ENCODE data around the gene GPC1.
A peak's percentile ranks its signal among the peaks of the same experiment; 100 is the strongest.

The GPC1 gene

DNA sequence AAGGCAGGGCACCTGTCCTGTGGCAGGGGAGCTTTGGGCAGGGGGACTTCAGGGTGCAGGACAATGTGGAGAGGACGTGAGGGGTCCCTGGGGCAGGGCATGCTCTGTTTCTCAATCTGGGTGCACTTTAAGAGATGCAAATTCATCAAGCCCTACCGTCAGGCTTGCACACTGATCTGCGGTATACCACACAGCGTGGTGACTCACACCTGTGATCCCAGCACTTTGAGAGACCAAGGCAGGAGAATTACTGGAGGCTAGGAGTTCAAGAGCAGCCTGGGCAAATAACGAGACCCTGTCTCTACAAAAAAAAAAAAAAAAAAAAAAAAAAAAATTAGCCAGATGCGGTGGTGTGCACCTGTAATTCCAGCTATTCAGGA, 10.2 kb upstream of the GPC1 start:
- H3K4me1 ChIP-seq, result no peaks in the 10 kb centered on the region
- no peak overlapping the region for H3K27ac ChIP-seq
- peaks cover 0 to 15% (median 11%) of the 10 kb centered on the region in 3 donors for H3K9me3 ChIP-seq
- H3K36me3 ChIP-seq, result peaks cover 0 to 5% (median 0%) of the 10 kb centered on the region in 3 donors
- no peak for DNase-seq
- TF ChIP-seq, protein P1, sequence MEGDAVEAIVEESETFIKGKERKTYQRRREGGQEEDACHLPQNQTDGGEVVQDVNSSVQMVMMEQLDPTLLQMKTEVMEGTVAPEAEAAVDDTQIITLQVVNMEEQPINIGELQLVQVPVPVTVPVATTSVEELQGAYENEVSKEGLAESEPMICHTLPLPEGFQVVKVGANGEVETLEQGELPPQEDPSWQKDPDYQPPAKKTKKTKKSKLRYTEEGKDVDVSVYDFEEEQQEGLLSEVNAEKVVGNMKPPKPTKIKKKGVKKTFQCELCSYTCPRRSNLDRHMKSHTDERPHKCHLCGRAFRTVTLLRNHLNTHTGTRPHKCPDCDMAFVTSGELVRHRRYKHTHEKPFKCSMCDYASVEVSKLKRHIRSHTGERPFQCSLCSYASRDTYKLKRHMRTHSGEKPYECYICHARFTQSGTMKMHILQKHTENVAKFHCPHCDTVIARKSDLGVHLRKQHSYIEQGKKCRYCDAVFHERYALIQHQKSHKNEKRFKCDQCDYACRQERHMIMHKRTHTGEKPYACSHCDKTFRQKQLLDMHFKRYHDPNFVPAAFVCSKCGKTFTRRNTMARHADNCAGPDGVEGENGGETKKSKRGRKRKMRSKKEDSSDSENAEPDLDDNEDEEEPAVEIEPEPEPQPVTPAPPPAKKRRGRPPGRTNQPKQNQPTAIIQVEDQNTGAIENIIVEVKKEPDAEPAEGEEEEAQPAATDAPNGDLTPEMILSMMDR (IDR thresholded peaks at IDR 0.05), result no peak
- H3K27me3 ChIP-seq, result no peaks in the 10 kb centered on the region
- intact Hi-C loops (cut with DNase I; ENCODE audit: low total_unique reads), result no loop called here
- no peak overlapping the region for H3K4me3 ChIP-seq

- no peaks in the 10 kb centered on the region for H3K4me1 ChIP-seq
- intact Hi-C loops (cut with DNase I; ENCODE audit: low total_unique reads), result no loop called here
- H3K4me3 ChIP-seq, result no peak overlapping the region
- DNase-seq, result no peak
- TF ChIP-seq, protein P1 (IDR thresholded peaks at IDR 0.05), result no peak
- H3K27me3 ChIP-seq, result no peaks in the 10 kb centered on the region
- H3K27ac ChIP-seq, result no peak overlapping the region
- peaks cover 0 to 5% (median 0%) of the 10 kb centered on the region in 3 donors for H3K36me3 ChIP-seq
- peaks cover 0 to 12% (median 11%) of the 10 kb centered on the region in 3 donors for H3K9me3 ChIP-seq
These were observed 9.8 kb upstream of the GPC1 start for GRCh38 chr2:240425697-240426096.

DNA sequence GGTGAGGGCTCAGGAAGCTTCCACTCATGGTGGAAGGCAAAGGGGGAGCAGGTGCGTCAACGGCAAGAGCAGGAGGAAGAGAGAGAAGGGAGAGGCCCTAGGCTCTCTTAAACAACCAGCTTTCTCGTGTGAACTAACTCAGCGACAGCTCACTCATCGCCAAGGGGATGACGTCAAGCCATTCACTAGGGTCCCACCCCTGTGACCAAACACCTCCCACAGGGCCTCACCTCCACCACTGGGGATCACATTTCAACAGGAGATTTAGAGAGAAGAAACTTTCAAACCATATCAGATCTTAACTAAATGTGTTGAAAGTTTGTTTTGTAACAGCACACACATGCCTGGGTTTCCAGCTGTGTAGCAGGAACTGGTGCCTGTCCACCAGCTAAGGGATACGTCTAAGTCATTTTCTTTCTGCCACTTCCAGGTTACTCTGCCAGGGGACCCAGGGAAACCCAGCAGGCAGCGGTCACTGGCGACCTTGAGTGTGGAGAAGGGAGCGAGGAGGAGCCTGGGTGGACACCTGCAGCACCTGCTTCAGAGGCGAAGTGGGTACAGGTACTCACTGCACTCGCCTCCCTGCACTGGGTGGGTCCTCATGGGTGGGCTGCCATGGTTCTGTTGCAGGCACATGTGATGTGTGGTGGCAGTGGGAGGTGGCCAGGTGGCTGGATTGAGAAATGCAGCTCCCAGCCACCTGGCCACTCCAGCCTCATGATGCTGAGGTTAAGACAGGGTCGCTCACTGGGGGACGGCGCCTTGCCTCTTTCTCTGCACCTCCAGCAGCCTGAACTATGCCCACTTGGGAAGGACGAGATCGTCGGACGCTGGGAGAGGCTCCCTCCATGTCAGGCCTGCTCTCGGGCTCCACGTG, 8.4 kb upstream of the GPC1 start:
- intact Hi-C loops (cut with DNase I; ENCODE audit: low total_unique reads), result no loop called here
- Histone ChIP-seq H3K36me3 (no peaks in the 10 kb centered on the region), H3K9me3 (no peaks in the 10 kb centered on the region), H3K4me1 (no peaks in the 10 kb centered on the region), H3K27ac (no peak overlapping the region), H3K4me3 (no peak overlapping the region), H3K27me3 (no peaks in the 10 kb centered on the region)
- TF ChIP-seq, protein P1 (IDR thresholded peaks at IDR 0.05), result no peak
- peak in 1 of 2 donors; percentile 59 for DNase-seq

GRCh38 chr2:240427729-240428128, 7.7 kb upstream of the GPC1 start:
- no peak overlapping the region for H3K27ac ChIP-seq
- DNase-seq, result no peak
- intact Hi-C loops (cut with DNase I; ENCODE audit: low total_unique reads), result no loop called here

DNA sequence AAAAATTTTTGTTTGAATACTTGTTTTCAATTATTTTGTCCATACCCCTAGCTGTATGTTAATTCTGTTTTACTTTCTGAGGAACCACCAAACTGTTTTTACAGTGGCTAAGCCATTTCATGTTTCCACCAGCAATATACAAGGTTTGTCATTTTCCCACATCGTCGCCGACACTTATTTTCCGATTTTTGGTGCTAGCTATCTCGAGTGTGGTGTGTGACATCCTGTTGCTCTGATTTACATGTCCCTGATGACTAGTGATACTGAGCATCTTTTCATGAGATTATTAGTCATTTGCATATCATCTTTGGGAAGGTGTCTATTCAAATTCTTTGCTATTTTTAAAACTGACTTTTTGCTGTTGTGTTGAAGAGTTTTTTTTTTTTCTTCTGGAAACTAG, 7.2 kb upstream of the GPC1 start:
- no peak overlapping the region for H3K4me3 ChIP-seq
- no peaks in the 10 kb centered on the region for H3K27me3 ChIP-seq
- no peaks in the 10 kb centered on the region for H3K9me3 ChIP-seq
- H3K4me1 ChIP-seq, result no peaks in the 10 kb centered on the region
- no peaks in the 10 kb centered on the region for H3K36me3 ChIP-seq
- intact Hi-C loops (cut with DNase I; ENCODE audit: low total_unique reads), result no loop called here
- TF ChIP-seq, protein P1 (IDR thresholded peaks at IDR 0.05), result no peak
- DNase-seq, result no peak
- H3K27ac ChIP-seq, result no peak overlapping the region

More at GRCh38 chr2:240427729-240428128, 7.7 kb upstream of the GPC1 start:
- TF ChIP-seq, protein P1 (IDR thresholded peaks at IDR 0.05), result no peak
- no peak overlapping the region for H3K4me3 ChIP-seq
- no peaks in the 10 kb centered on the region for H3K9me3 ChIP-seq
- H3K27me3 ChIP-seq, result no peaks in the 10 kb centered on the region
- no peaks in the 10 kb centered on the region for H3K4me1 ChIP-seq
- no peaks in the 10 kb centered on the region for H3K36me3 ChIP-seq

Data from tibial artery (tissue), 4 donors.